Coronary artery (tissue), 2 donors: ENCODE results near the gene SLC6A6.

Source experiments
- DNase-seq: peaks from one replicate; pipeline ENCODE4 v3.0.0-alpha.2; 2017; ENCODE audit warnings: low spot score
- H3K27ac ChIP-seq, 2 donors: fragments of 200-600 bp; sonication (generic); one replicate each; pipeline ENCODE4 v1.5.1; 2016 to 2019
- H3K4me3 ChIP-seq: fragments of 200-600 bp; sonication (generic); 2 replicates; pipeline ENCODE4 v1.5.1; 2016; ENCODE audit warnings: mild to moderate bottlenecking, moderate library complexity
- TF ChIP-seq, protein P1 (sequence below): fragments of 200-600 bp; sonication (generic); IDR thresholded peaks from one replicate; pipeline ENCODE4 v1.5.1; 2019; ENCODE audit warnings: antibody characterized with exemption

The SLC6A6 gene

DNA sequence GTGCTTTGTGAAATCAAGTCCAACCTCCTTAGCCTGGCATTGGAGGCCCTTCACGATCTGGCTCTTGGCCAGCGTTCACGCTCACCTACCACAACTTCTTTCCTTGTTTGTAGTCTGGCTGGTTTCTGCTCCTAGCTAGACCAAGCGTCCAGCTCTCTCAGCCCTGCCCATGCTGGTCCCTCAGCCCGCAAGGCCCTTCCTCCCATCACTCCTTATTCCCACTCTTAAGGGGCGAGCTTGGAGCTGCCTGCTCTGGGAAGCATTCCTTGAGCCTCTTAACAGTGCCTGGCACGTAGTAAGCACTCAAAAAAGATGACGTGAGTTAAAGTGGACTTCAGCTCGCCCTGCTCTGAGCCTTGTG, 8.7 kb downstream of the SLC6A6 start:
- no peak overlapping the region for H3K4me3 ChIP-seq
- TF ChIP-seq, protein P1, sequence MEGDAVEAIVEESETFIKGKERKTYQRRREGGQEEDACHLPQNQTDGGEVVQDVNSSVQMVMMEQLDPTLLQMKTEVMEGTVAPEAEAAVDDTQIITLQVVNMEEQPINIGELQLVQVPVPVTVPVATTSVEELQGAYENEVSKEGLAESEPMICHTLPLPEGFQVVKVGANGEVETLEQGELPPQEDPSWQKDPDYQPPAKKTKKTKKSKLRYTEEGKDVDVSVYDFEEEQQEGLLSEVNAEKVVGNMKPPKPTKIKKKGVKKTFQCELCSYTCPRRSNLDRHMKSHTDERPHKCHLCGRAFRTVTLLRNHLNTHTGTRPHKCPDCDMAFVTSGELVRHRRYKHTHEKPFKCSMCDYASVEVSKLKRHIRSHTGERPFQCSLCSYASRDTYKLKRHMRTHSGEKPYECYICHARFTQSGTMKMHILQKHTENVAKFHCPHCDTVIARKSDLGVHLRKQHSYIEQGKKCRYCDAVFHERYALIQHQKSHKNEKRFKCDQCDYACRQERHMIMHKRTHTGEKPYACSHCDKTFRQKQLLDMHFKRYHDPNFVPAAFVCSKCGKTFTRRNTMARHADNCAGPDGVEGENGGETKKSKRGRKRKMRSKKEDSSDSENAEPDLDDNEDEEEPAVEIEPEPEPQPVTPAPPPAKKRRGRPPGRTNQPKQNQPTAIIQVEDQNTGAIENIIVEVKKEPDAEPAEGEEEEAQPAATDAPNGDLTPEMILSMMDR, result no peak
- no peak for DNase-seq
- no peak overlapping the region for H3K27ac ChIP-seq

DNA sequence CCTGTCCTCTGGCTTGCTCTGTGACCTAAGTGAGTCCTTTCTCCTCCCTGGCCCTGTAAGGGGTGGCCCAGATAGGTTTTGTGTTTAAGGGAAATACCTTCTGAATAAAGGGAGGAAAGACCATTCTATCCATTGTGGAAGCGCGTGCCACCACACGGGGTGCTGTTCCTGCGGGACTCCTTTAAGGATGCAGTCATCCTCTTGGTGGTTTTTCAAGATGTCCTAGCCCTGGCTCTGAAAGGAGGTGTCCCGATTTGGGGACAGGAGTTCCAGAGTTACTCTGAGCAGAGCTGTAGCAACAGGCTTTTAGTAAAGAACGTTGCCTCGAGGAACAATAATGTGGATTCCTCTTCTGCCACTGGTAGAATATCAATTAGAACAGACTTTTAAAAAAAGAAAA, 9.6 kb downstream of the SLC6A6 start:
- H3K27ac ChIP-seq, result no peak overlapping the region
- DNase-seq, result no peak
- no peak overlapping the region for H3K4me3 ChIP-seq
- TF ChIP-seq, protein P1, result no peak

DNA sequence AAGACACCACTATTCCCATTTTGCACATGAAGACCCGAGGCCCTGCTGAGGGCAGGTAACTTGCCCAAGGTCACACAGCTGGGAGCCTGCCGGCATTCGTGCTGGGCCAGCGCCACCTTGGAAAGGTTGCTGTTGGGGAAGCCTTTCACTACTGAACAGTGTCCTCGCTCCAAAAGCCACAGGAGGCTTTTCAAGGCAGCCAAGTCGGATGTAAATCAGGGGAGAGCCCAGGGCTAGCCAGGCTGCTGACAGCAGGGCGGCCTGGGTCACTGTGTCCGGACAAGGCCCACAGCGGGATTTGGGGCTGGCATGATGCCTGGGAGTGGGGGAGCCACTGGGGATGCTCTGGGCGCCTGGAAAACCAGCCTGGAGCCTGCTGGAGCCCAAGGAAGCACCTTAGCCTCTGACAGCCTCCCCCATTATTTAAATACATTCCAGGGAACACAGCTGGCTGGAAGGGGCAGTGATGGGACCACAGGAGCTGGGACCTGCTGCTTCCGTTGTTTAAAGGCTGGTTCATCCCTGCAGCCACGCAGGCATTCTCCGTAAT, 10.5 kb downstream of the SLC6A6 start:
- no peak for DNase-seq
- TF ChIP-seq, protein P1, result no peak
- Histone ChIP-seq H3K27ac (no peak overlapping the region), H3K4me3 (no peak overlapping the region)

DNA sequence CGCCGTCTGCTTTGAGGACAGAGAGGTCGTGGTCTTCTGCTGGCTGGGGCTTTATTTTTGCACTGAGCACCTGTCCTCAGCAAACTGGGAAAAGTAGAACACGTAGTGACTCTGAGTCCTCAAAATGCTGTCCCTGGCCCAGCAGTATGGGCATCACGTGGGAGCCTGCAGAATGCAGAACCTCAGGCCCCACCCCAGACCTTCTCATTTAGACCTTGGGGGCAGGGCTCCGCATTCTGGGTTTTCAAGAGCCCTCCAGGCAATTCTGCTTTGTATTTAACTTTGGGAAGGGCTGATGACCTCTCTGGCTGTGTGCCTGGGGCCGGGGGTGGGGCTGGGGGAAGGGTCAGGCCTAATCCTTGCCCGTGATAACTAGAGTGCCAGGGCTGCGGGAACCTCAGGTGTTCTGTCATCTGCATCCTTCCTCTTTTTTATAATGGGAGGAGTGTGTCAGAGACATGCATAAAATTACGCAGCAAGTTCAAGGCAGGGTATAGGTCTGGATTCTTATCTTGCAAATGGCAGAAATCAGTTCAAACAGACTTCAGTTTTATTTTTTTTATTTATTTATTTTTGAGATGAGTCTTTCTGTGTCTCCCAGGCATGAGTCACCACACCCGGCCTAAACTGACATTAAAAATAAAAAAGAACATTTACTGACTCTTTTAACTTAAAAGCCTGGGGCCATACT, 11.1 kb downstream of the SLC6A6 start:
- DNase-seq, result no peak
- Histone ChIP-seq H3K27ac (no peak overlapping the region), H3K4me3 (no peak overlapping the region)
- TF ChIP-seq, protein P1, result no peak

DNA sequence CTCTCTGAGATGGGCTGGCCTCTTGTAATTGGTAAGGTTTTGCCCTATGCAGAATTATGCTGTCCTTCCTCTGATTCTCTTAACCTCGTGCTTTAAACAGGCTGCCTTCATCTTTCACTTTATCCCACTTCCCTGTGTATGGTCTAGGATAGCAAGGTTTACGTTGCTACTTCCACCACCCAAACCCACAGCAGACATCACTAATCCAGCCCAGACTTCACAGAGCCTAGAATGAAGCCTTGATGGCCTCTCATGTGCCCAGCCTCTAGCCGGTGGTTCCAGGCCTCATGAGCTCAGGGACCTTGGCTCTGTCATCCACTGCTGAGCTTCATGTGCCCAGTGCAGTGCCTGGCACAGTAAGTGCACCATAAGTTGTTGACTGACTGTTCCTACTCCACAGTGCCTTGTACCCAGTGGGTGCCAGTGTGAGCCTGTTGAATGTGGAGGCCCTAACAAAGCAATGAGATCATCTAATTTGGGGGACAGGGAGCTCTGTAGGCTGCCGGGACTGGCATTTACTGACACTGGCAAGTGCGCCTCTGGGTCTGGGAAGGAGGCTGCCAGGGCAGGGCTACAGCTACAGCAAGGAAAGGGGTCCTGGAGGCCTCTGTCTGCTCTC, 12.5 kb downstream of the SLC6A6 start:
- Histone ChIP-seq H3K27ac (no peak overlapping the region), H3K4me3 (no peak overlapping the region)
- TF ChIP-seq, protein P1, result no peak
- no peak for DNase-seq

DNA sequence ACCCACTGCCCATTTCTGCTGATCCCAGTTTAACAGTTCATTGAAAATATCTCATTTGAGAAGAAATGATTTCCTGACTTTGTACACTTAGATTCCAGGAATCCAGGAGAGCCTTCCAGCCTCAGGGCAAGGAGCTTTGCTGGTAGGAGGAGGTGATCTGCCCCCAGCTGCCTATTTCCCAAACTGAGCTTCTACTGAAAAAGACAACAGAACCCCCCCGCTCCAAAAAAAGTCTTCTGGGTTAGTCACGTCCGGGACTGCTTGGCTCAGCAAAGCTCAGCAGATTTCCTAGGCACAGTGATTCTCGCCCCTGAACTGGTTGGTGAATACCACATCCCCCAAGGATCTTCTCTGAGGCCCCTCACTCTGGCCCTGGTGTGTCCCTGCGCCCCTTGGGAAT, 13.1 kb downstream of the SLC6A6 start:
- TF ChIP-seq, protein P1, result no peak
- DNase-seq, result no peak
- H3K4me3 ChIP-seq, result no peak overlapping the region
- no peak overlapping the region for H3K27ac ChIP-seq

DNA sequence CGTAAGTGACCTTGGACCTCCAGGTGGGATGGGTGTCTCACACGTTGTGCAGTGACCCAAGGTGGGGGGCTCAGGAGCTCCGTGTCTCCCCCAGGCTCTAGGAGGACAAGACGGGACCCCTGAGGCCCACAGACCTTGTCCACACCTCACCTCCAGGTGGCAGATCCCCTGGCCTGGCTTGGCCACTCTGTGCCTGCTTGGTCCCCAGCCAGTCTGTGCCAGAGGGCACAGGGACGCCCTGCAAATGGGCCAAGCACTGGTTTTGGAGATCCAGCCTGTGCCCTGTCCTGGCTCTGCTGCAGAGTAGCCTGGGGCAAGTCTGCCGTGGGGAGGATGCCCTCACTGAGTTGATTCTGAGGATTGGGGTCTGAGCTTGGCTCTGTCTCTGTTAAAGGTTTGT, 14.0 kb downstream of the SLC6A6 start:
- DNase-seq, result no peak
- H3K27ac ChIP-seq, result no peak overlapping the region
- TF ChIP-seq, protein P1, result no peak

More for the DNA sequence above, 14.0 kb downstream of the SLC6A6 start:
- no peak overlapping the region for H3K4me3 ChIP-seq
